ENCODE data around the gene KLK2. TPM values are rescaled to one million over a fixed set of nuclear protein-coding genes. Genes with fewer than 3 reads are reported as not detected.

KLK2 gene
- total RNA-seq (2014; rRNA removed; shearing (Covaris generic)), result not detected in 2 replicates

DNA sequence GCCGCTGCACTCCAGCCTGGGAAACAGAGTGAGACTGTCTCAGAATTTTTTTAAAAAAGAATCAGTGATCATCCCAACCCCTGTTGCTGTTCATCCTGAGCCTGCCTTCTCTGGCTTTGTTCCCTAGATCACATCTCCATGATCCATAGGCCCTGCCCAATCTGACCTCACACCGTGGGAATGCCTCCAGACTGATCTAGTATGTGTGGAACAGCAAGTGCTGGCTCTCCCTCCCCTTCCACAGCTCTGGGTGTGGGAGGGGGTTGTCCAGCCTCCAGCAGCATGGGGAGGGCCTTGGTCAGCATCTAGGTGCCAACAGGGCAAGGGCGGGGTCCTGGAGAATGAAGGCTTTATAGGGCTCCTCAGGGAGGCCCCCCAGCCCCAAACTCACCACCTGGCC, at the start of gene KLK2:
Gene KLK2, plus strand, starts transcription at position 384 of the 400 bp plus-strand sequence. CDS start 35 bp downstream, outside the sequence.
- DNase-seq (ENCODE audit: low read depth), result no peak

DNA sequence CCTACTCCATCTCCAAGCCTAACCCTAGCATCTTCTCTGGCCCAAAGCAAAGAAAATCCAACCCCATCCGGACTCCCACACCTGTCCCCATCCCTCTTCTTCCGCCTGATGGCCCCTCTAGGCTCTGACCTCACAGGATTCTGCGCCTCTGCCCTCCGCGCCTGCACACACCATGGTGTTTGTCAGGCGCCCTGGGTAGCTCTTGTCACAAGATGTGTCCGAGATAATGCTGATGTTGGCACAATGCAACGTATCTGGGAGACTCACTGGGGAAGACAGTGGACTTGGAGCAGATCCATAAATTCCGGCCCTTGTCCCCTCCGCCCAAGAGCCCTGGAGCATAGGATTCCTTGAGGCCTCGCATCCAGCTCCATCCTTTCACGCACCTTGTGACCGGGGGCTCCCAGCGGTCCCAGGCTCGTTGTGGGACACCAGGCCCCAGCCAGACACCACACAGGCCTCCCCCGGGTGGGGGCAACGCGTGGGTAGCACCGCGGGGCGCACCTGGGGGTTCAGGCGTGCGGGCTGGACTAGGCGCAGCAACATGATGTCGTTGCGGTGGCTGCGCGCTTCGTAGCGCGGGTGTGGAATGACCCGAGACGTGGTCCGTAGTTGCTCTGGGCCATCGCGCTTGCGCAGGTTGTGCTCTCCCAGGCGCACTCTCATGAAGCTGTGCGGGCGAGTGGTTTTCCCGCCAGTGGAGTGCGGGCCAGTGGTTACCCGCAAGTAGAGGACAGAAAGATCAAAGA, 46.6 kb upstream of the KLK2 start:
- DNase-seq (ENCODE audit: low read depth), result no peak

DNA sequence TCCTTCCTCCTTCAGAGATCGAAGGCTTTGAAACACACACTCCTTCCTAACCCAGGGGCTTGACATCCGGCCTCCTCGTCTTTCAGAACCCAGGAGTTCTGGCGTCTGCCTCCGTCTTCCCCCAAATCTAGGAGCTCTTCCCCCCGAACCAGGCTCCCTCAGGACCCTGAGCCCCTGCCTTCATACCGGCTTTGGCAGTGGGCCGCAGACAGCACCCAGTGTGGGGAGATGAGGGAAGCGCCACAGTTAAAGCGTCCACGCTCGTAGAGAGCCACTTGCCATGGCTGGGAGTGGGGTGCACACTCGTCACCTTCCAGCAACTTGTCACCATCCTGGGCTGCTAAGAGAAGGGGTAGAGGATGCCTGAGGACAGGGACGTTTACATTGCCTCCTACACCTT, 45.8 kb upstream of the KLK2 start:
- DNase-seq (ENCODE audit: low read depth), result no peak

DNA sequence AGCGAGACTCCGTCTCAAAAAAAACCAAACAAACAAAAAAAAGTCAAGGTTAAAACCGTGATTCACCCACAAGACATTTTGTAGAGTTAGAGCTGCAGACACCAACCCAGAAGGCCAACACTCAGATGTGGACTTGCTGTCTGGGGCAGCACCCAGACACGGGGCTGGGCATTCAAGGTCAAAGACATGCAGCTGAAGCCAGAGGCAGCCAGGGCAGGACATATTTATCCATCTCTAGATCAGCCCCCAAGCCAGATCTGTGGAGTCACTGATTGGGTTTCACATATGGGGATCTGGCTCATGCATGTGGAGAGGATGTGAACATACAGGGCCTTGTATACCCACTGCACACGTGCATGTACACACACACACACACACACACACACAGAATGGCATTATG, 43.4 kb upstream of the KLK2 start:
- DNase-seq (ENCODE audit: low read depth), result no peak

DNA sequence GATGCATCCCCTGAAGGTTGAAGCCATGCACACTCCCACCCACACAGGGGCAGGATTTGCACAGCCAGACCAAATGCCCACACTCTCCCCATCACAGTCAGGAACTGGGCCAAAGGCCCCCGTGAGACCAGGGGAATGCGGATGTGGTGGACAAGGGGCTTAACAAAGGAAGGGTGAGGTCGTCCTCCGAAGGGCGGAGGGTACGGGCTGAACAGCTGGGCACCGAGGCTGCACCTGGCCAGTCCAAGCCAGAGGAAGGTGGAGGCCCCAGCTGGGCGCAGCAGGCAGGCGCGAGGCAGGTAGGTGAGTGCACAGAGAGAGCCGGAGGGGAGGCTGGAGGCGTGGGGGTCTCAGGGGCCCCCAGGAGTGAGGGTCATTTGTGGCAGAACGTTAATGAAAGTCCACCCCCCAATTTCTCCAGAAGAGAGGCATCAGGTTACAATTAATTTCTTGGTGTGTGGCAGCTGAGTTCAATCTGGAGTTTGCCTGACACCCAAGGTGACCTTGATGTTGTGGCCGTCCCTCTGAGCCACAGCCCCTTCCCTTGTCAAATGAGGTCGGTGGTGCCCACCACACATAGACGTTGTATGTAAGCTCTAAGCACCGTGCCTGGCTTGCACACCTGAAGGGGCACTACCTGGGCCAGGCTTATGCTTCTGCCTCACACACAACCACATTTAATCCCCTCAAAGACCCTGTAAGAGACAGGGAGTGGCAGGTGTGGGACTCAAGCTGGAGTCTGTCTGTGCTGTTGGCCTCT, 42.8 kb upstream of the KLK2 start:
- DNase-seq (ENCODE audit: low read depth), result no peak

DNA sequence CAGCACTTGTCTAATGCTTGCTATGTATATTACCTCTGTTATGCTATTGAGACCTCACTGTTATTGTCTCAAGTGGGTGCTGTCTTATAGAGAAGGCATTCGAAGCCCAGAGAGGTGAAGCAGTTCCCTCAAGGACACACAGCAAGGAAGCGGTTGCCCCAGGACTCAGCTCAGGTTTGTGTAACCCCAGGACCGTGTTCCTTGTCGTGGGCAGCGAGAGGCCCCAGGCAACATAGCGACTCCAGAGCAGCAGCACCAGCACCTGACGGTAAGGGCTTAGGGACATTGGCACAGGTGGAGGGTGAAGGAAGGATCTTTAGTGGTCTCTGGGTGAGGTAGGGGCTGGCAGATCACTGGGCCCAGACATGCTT, 42.2 kb upstream of the KLK2 start:
- no peak for DNase-seq (ENCODE audit: low read depth)

DNA sequence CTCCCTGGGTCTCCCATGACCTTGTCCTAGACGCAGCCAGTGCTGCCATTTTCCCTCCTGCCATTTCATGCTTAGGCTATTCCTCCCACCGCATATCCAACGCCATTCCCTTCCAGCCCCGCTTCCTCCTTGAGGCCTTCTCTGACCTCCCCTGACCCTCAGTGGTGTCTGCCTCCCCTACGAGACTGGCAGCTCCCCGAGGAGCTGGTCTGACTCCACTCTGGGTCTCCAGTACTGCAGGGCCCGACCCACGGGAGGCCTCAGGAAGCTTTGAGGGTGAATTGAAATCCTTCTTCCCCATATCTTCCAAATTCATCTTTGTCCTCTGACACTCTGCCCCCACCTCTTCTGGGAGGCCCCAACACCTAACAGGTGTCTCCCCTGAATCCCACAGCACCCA, 40.6 kb upstream of the KLK2 start:
- DNase-seq (ENCODE audit: low read depth), result no peak

DNA sequence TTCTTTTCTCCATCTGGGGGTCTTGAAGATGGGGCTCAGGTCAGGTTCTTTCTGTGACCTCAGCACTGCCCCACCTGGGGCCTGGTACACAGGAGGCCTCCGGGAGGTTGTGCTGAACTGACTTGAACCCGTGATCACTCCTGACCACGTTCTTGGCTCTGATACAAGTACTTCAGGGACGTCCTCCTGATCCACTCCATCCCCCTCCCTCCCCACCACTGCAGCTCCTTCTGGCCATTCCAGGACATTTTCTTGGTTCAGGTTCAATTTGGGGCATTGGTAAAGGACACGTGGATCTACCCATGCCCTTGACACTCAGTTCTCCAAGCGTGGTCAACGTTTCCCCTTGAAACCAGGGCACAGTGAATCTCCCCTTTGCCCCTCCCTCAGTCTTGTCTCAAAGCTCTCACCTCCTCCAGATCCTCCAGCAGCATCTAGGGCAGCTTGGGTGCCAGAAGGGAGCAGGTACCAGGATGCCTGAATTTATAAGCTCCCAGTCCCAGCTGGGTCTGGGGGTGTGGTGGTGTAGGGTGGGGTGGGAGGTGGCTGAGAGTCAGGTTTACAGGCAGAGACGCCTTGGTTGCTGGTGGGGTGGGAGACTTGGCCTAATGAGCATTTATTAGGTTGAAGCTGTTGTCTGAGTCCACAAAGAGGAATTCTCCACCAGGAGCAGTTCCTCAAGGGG, 40.0 kb upstream of the KLK2 start, which contains the start of gene KLK15:
Gene KLK15, minus strand, starts transcription at position 458 of the 685 bp plus-strand sequence. CDS start 2,082 bp downstream, outside the sequence.
- no peak for DNase-seq (ENCODE audit: low read depth)

DNA sequence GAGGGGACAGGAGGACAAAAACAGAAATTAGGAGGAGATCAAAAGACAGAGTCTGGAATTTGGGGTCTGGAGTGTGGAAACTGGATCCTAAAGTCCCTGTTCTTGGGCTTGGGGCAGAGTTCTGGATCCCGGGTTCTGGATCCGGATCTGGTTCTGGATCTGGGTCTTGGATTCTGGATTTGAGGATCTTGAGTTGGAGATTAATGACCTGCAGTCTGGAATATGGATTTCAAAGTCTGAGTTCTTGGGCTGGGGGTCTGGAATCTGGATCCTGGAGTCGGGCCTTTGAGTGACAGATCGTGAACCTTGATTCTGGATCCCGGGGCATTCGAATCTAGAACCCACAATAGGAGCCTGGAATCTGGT, 39.5 kb upstream of the KLK2 start:
- no peak for DNase-seq (ENCODE audit: low read depth)

DNA sequence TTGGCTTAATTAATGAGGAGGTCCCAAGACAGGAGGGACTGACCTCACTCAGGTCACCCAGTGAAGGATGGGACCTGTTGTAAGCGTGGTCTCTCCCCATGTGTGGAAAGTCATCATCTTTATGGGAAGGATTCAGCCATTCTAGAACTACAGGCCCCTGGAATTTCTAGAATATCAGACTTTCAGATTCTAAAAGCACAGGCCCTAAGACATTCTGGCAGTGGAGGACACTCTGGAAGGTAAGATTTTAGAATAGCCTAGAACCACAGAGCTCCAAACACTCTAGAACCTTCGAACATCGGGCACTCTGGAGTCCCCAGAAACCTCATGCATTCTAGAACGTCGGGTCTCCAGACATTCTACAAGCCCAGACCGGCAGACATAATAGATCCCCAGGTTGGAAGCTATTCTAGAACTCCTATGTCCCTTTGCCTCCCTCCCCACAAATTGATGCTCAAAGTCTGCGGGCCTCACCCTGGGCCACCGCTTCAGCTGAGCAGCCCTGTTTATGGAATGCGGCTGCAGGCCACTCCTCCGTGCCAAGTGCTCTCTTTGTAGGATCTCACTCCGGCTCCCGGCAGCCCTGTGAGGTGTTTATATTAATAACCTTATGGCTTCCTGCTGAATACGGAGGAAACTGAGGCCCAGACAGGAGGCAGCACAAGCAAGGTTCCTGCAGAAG, 38.0 kb upstream of the KLK2 start:
- peak; percentile 10 for DNase-seq (ENCODE audit: low read depth)

DNA sequence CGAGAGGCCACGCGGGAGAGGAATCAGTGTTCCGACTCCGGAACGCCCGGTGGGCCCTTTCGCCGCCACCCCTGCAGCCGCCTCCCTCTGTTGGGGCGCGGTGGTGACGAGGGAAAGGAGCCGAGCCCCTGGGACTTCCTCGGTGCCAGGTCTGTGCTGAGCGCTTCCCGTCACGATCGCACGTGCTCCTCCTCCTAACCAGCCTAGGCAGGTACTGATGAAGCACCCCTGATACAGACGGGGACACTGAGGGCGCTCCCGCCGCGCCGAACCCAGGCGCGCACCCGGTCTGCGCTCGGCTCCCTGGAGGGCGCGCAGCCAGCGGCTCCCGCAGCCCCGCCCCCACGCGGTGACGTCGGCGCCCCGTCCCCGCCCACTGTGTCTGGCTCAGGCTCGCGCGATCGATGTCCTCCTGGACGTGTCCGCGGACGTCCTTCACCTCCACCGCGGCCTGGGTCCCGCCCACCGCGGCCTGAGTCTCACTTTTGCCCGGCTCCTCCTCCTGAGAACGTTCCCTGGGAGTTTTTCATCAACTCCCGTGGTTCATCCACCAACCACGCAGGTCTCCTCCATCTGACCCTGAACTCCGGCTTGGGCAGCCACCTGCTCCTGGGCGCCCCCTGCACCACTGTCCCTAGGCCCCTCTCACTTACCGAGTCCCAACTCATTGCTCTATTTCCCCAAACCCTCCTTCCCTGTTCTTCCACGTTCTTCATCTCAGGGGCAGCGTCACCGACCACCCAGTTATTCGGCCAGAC, 37.3 kb upstream of the KLK2 start:
- DNase-seq (ENCODE audit: low read depth), result peak; percentile 59

DNA sequence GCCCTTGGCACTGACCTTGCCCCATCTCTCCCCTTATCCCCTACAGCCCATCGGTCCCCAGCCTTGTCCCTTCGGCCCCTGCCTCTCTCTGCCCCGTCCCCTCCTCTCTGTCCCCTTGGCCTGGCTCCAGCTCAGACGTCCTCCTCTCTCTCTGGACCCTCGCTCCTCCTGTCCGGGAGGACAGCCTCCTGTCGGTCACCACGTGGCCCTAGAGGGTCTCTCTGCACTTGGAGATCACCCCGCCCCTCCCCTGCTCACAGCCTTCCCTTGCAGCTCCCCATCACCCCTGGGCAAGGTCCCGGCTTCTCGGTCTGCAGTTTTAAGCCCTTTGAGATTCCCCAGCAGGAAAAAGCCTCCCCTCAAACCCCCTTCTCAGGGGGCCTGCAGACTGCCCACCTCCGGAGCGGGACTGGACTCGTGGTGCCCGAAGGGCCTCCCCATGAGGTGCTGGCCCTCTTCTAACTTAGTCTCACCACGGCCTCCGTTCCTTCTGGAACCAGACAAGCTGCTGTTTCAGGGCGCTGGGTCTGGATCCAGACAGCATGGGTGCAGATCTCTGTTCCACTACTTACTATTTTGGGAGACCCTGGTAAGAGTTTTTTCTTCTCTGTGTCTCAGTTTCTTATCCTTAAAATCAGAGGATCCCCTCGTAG, 36.6 kb upstream of the KLK2 start:
- DNase-seq (ENCODE audit: low read depth), result no peak

DNA sequence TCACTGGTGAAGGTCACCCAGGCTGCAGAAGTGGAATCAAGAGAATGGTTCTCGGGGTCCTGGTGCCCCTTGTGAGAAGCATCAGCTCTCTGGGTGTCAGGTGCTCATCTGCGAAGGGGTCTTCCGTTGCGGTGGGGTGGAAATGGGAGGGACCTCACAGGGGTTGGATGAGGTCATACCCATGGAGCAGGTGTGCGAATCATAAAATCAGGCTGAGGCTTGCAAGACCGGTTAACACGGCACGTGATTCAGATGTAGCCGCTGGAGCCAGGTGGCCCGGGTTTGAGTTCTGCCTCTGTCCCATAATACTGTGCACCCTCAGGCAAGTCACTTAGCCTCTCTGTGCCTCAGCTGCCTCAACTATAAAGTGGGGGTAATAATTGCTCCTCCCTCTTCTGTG, 35.9 kb upstream of the KLK2 start:
- DNase-seq (ENCODE audit: low read depth), result no peak

DNA sequence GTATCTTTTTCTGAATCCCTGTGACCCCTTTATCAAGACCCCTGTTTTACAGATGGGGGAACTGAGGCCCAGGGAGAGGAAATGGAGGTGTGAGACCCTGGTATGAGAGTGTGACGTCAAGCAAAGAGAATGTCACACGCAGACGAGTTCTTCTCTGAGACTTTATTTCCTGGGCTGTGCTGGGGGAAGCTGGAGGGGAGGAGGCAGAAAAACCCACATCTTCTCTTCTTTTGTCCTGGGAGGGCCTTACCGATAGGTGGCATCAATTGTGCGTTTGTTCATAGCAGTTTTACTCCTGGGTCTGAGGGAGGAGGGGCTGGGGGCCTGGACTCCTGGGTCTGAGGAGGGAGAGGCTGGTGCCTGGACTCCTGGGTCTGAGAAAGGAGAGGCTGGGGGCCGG, 35.0 kb upstream of the KLK2 start:
- no peak for DNase-seq (ENCODE audit: low read depth)

DNA sequence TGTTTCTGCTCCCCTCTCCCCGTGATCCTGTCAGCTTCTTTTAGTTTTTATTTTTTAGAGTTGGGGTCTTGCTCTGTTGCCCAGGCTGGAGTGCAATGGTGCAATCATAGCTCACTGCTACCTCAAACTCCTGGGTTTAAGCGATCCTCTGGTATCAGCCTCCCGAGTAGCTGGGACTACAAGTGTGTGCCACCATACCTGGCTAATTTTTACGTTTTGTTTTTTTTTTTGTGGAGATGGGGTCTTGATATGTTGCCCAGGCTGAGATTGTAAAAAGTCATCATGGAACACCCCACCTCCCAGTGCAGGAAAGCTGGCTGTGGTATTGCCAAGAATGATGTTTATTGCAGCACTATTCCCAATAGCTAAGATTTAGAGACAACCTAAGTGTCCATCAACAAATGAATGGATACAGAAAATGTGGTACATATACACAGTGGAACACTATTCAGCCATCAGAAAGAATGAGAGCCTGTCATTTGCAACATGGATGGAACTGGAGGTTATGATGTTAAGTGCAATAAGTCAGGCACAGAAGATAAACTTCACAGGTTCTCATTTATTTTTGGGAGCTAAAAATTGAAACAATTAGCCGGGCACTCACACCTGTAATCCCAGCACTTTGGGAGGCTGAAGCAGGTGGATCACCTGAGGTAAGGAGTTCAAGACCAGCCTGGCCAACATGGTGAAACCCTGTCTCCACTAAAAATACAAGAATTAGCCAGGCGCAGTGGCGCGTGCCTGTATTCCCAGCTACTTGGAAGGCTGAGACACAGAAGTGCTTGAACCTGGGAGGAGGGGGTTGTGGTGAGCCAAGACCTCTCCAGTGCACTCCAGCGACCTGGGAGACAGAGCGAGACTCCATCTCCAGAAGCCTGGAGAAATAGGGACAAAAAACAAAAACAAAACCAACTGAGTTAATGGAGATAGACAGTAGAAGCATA, 33.3 kb upstream of the KLK2 start:
- DNase-seq (ENCODE audit: low read depth), result no peak

DNA sequence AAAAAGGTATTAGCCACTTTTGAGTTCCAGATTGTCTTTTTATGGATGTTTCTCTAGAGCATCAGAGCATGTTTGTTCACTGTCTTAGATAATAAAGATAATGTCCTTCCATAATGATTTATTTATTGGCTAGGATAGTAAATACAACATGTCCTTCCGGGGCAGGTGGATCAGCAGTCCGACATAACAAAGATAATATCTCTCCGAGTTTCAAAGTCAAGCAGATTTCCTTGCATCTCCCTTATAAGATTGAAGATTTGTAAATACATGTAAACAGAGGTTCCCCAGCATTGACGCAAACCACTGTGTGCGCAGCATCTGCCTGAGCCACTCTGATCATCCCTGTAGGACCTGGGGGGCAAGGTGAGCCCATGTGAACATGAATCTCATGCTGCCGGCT, 31.1 kb upstream of the KLK2 start:
- no peak for DNase-seq (ENCODE audit: low read depth)

DNA sequence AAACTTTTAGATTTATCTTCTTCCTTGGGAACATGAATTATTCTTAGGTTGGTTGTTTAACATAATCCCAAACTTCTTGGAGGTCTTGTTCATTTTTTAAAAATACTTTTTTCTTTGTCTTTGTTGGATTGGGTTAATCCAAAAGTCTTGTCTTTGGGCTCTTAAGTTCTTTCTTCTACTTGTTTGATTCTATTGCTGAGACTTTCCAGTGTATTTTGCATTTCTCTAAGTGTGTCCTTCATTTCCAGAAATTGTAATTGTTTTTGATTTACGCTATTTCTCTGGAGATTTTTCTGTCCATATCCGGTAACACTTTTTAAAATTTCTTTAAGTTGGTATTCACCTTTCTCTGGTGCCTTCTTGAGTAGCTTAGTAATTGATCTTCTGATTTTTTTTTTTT, 30.0 kb upstream of the KLK2 start:
- DNase-seq (ENCODE audit: low read depth), result no peak

DNA sequence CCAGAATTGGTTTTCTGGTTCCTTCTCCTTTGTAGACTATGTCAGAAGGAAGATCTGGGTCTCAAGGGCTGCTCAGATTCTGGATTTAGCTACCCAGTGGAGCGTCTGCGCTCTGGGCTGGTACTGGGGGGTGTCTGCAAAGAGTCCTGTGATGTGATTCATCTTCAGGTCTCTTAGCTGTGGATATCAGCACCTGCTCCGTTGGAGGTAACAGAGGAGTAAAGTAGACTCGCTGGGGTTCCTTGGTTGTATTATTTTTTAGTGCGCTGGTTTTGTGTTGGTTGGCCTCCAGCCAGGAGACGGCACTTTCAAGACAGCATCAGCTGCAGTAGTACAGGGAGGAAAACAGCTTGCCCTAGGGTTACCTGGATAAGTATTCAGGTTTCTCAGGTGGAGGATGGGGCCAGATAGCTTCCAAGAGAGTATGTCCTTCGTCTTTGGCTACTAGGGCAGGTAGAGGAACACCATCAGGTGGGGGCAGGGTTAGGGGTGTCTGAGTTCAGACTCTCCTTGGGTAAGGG, 29.5 kb upstream of the KLK2 start:
- DNase-seq (ENCODE audit: low read depth), result no peak

DNA sequence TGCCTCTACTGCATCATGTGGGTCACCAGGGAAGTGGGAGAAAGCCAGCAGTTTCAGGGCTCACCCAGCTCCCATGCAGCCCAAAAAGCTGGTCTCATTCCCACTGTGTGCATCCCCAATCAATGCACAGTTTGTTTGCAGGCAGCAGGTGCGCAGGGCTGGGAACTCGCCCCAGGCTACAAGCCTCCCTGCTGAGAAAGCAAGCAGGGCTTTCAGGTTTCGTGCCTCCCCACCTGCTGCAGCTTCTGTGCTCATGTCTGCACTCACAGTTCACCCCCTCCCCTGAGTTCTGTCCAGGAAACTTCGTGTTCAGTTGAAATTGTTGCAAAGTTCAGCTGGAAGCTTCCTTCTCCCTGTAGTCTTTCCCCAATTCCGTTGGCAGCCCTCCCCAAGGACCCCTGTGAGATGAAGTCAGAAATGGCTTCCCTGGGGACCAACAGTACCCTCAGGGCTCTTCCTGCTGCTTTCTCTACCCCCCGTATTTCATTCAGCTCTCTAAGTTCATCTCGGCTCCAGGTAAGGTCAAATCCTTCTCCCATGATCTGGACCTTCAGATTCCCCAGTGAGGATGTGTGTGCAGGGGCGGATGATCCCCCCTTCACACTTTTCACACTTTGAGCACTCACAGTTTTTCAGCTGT, 28.8 kb upstream of the KLK2 start:
- DNase-seq (ENCODE audit: low read depth), result no peak

All from RPMI7951 (cell line).